NCI-H1930 (cell line): ENCODE results near the gene LAMA3.

ENCODE experiments used
- DNase-seq, 2 experiments: peaks; one replicate each; lab custom pipeline; 2025; lab: John Stamatoyannopoulos, UW

The LAMA3 gene

GRCh38 chr18:23668731-23669130, 20.5 kb upstream of the LAMA3 start:
- no peak for DNase-seq

GRCh38 chr18:23669202-23669766, 20.0 kb upstream of the LAMA3 start:
- DNase-seq = no peak

GRCh38 chr18:23669804-23670405, 19.3 kb upstream of the LAMA3 start:
- DNase-seq = no peak

- no peak for DNase-seq
Measured at GRCh38 chr18:23671564-23671963, 17.7 kb upstream of the LAMA3 start.

GRCh38 chr18:23673725-23674124, 15.5 kb upstream of the LAMA3 start:
- no peak for DNase-seq

GRCh38 chr18:23675236-23675635, 14.0 kb upstream of the LAMA3 start:
- no peak for DNase-seq

- DNase-seq = no peak
Measured at GRCh38 chr18:23675896-23676295, 13.4 kb upstream of the LAMA3 start.

GRCh38 chr18:23682045-23682444, 7.2 kb upstream of the LAMA3 start:
- DNase-seq = no peak

- no peak for DNase-seq
Measured at GRCh38 chr18:23682472-23682871, 6.8 kb upstream of the LAMA3 start.

- no peak for DNase-seq
Measured at GRCh38 chr18:23683155-23683554, 6.1 kb upstream of the LAMA3 start.

GRCh38 chr18:23683671-23684070, 5.6 kb upstream of the LAMA3 start:
- DNase-seq = no peak

GRCh38 chr18:23684515-23685197, 4.6 kb upstream of the LAMA3 start:
- DNase-seq = no peak

- no peak for DNase-seq
Measured at GRCh38 chr18:23688528-23688927, 725 bp upstream of the LAMA3 start.

- DNase-seq = peak in 1 of 2 experiments; percentile 19
Measured at GRCh38 chr18:23689616-23690504, 607 bp downstream of the LAMA3 start.

GRCh38 chr18:23690505-23691068, 1.3 kb downstream of the LAMA3 start:
- no peak for DNase-seq

GRCh38 chr18:23693846-23694245, 4.6 kb downstream of the LAMA3 start:
- no peak for DNase-seq

GRCh38 chr18:23694637-23695430, 5.6 kb downstream of the LAMA3 start:
- DNase-seq = no peak

- no peak for DNase-seq
Measured at GRCh38 chr18:23701017-23701416, 11.8 kb downstream of the LAMA3 start.

GRCh38 chr18:23701544-23702064, 12.4 kb downstream of the LAMA3 start:
- DNase-seq = no peak

- DNase-seq = no peak
Measured at GRCh38 chr18:23702606-23703005, 13.4 kb downstream of the LAMA3 start.
